HEK293 (cell line): ENCODE results near the gene GRAMD1B.

Source experiments
- SP3 ChIP-seq: fragments of 450-650 bp; formaldehyde crosslinking; IDR thresholded peaks from 2 replicates; pipeline ENCODE4 v1.5.1; 2016; ENCODE audit warnings: missing biosample characterization, missing genetic modification characterization
- ZNF214 ChIP-seq: fragments of 450-650 bp; formaldehyde crosslinking; IDR thresholded peaks from 2 replicates; pipeline ENCODE4 v1.5.1; 2017; ENCODE audit warnings: missing biosample characterization, mild to moderate bottlenecking, missing genetic modification characterization, borderline replicate concordance
- TF ChIP-seq, protein P1 (sequence below): fragments of 450-650 bp; formaldehyde crosslinking; IDR thresholded peaks from 2 replicates; pipeline ENCODE4 v1.5.1; 2016; ENCODE audit warnings: missing biosample characterization, missing genetic modification characterization

DNA sequence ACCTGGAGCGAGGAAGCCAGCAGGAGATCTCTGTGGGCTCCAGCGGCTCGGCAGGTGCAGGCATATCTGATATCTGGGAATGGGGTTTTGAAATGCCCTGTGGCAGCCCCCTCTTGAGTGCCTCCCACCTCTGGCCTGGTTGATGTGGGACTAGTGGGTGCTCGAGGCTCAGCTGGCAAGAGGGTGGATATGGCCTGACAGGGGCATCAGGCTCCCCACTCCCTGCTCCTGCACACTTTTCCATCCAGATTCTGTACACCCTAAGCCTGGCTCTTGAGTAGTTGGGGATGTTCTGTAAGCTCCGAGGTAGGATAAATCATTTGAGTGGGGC, 149.4 kb downstream of the GRAMD1B start:
- TF ChIP-seq, protein P1, sequence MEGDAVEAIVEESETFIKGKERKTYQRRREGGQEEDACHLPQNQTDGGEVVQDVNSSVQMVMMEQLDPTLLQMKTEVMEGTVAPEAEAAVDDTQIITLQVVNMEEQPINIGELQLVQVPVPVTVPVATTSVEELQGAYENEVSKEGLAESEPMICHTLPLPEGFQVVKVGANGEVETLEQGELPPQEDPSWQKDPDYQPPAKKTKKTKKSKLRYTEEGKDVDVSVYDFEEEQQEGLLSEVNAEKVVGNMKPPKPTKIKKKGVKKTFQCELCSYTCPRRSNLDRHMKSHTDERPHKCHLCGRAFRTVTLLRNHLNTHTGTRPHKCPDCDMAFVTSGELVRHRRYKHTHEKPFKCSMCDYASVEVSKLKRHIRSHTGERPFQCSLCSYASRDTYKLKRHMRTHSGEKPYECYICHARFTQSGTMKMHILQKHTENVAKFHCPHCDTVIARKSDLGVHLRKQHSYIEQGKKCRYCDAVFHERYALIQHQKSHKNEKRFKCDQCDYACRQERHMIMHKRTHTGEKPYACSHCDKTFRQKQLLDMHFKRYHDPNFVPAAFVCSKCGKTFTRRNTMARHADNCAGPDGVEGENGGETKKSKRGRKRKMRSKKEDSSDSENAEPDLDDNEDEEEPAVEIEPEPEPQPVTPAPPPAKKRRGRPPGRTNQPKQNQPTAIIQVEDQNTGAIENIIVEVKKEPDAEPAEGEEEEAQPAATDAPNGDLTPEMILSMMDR (tag by site-specific recombination): no peak
- TF ChIP-seq SP3 (tag by site-specific recombination) (no peak), ZNF214 (tag by site-specific recombination) (no peak)
